ENCODE measurements around the gene LAMA2. TPM values are rescaled to one million over a fixed set of nuclear protein-coding genes. Genes with fewer than 3 reads are reported as not detected.

The LAMA2 gene
- total and polyA plus RNA-seq, 2 donors (not counting 3 experiments of a cell fraction or from before 2014, with no cell fraction given), result 0.51 to 0.75 TPM

- ChIA-PET POLR2A (no interaction called here), CTCF (no interaction called here)
- Histone ChIP-seq H2AFZ (ENCODE audit: low read depth, low read length) (no peak overlapping the region), H3K27me3 (ENCODE audit: control insufficient read depth in 2 of 2, insufficient read depth in 2 of 2, low read length in 2 of 2) (peaks cover 1 to 31% of the 10 kb centered on the region in 2 experiments), H3K9me1 (replicated peaks; ENCODE audit: control insufficient read depth, extremely low read depth, insufficient read depth, low read length) (no peaks in the 10 kb centered on the region), H3K36me3 (ENCODE audit: control insufficient read depth in 2 of 2, extremely low read depth in 1 of 2, insufficient read depth in 2 of 2, low read length in 2 of 2) (no peaks in the 10 kb centered on the region), H3K9me3 (replicated peaks; ENCODE audit: control insufficient read depth, insufficient read depth, low read length) (no peaks in the 10 kb centered on the region), H4K20me1 (replicated peaks; ENCODE audit: control insufficient read depth, extremely low read depth, insufficient read depth, low read length) (peaks cover 2% of the 10 kb centered on the region), H3K79me2 (ENCODE audit: control insufficient read depth, insufficient read depth, low read length) (no peaks in the 10 kb centered on the region), H3K4me3 (replicated peaks in 1 of 3; ENCODE audit: insufficient read depth in 1 of 3, low read depth in 1 of 3, low read length in 3 of 3) (no peak overlapping the region), H3K9ac (replicated peaks; ENCODE audit: extremely low read depth, insufficient read depth, low read length) (no peak overlapping the region), H3K4me2 (ENCODE audit: insufficient read depth, low read length) (no peak overlapping the region), H3K27ac (ENCODE audit: insufficient read depth, low read depth, low read length) (no peak overlapping the region), H3K4me1 (ENCODE audit: control insufficient read depth, extremely low read depth, insufficient read depth, low read length) (no peaks in the 10 kb centered on the region)
- DNase-seq (ENCODE audit: low read depth, low spot score), result no peak
- dilution Hi-C loops (cut with MboI; ENCODE audit: extremely low pct_ligation_motif_present, low sequenced_read_pairs) (no loop called here), intact Hi-C loops (cut with micrococcal nuclease) (no loop called here)
- BruUV-seq (replicated peaks), result no TSS peak
- TF ChIP-seq POLR2A (IDR thresholded peaks at IDR 0.05; ENCODE audit: low read depth, low read length) (no peak), MAX (IDR thresholded peaks at IDR 0.05; ENCODE audit: insufficient read depth, insufficient read length) (no peak), MYC (IDR thresholded peaks at IDR 0.05; ENCODE audit: low read depth, low read length) (no peak), GATA2 (IDR thresholded peaks at IDR 0.05; ENCODE audit: insufficient read depth, insufficient read length, low read depth, low read length) (no peak), FOS (IDR thresholded peaks at IDR 0.05; ENCODE audit: borderline replicate concordance, insufficient read depth, low read length) (no peak), CTCF (IDR thresholded peaks at IDR 0.05; ENCODE audit: extremely low read depth in 1 of 2, insufficient read depth in 1 of 2, low read depth in 1 of 2, low read length in 2 of 2) (no peak)
- no peak for FAIRE-seq
Measured at GRCh38 chr6:129297592-129297991, 414.7 kb downstream of the LAMA2 start.

- Histone ChIP-seq H3K27ac (ENCODE audit: insufficient read depth, low read depth, low read length) (no peak overlapping the region), H3K79me2 (ENCODE audit: control insufficient read depth, insufficient read depth, low read length) (no peaks in the 10 kb centered on the region), H3K9me3 (replicated peaks; ENCODE audit: control insufficient read depth, insufficient read depth, low read length) (no peaks in the 10 kb centered on the region), H3K9me1 (replicated peaks; ENCODE audit: control insufficient read depth, extremely low read depth, insufficient read depth, low read length) (no peaks in the 10 kb centered on the region), H3K9ac (replicated peaks; ENCODE audit: extremely low read depth, insufficient read depth, low read length) (no peak overlapping the region), H2AFZ (ENCODE audit: low read depth, low read length) (no peak overlapping the region), H3K27me3 (ENCODE audit: control insufficient read depth in 2 of 2, insufficient read depth in 2 of 2, low read length in 2 of 2) (peaks cover 2 to 40% of the 10 kb centered on the region in 2 experiments), H3K4me1 (ENCODE audit: control insufficient read depth, extremely low read depth, insufficient read depth, low read length) (no peaks in the 10 kb centered on the region), H3K4me3 (replicated peaks in 1 of 3; ENCODE audit: insufficient read depth in 1 of 3, low read depth in 1 of 3, low read length in 3 of 3) (no peak overlapping the region), H4K20me1 (replicated peaks; ENCODE audit: control insufficient read depth, extremely low read depth, insufficient read depth, low read length) (peaks cover 2% of the 10 kb centered on the region), H3K4me2 (ENCODE audit: insufficient read depth, low read length) (no peak overlapping the region), H3K36me3 (ENCODE audit: control insufficient read depth in 2 of 2, extremely low read depth in 1 of 2, insufficient read depth in 2 of 2, low read length in 2 of 2) (no peaks in the 10 kb centered on the region)
- ChIA-PET POLR2A (no interaction called here), CTCF (interaction anchor here (1.0 to 1.3 kb wide), 4 partner anchors 19 to 68 kb away, joined by 3 to 4 read pairs (median 4); no protein-coding TSS in a partner anchor)
- BruUV-seq (replicated peaks), result no TSS peak
- intact Hi-C loops (cut with micrococcal nuclease) (no loop called here), dilution Hi-C loops (cut with MboI; ENCODE audit: extremely low pct_ligation_motif_present, low sequenced_read_pairs) (no loop called here)
- DNase-seq (ENCODE audit: low read depth, low spot score) (no peak), FAIRE-seq (no peak)
- TF ChIP-seq CTCF (IDR thresholded peaks at IDR 0.05; ENCODE audit: extremely low read depth in 1 of 2, insufficient read depth in 1 of 2, low read depth in 1 of 2, low read length in 2 of 2), result no peak
- no peak for TF ChIP-seq POLR2AphosphoS5 (IDR thresholded peaks at IDR 0.05; ENCODE audit: insufficient read depth, low read depth, low read length)
Measured at GRCh38 chr6:129302671-129303070, 419.7 kb downstream of the LAMA2 start.

All from endothelial cell of umbilical vein (primary cell).